GM21515 (cell line): ENCODE data around the gene PLIN5.

Source experiments
- ATAC-seq: cut with Tn5 transposase; IDR thresholded peaks from one replicate; pipeline ENCODE4 v1.9.1; 2021; ENCODE audit not compliant: unreplicated experiment

The PLIN5 gene

DNA sequence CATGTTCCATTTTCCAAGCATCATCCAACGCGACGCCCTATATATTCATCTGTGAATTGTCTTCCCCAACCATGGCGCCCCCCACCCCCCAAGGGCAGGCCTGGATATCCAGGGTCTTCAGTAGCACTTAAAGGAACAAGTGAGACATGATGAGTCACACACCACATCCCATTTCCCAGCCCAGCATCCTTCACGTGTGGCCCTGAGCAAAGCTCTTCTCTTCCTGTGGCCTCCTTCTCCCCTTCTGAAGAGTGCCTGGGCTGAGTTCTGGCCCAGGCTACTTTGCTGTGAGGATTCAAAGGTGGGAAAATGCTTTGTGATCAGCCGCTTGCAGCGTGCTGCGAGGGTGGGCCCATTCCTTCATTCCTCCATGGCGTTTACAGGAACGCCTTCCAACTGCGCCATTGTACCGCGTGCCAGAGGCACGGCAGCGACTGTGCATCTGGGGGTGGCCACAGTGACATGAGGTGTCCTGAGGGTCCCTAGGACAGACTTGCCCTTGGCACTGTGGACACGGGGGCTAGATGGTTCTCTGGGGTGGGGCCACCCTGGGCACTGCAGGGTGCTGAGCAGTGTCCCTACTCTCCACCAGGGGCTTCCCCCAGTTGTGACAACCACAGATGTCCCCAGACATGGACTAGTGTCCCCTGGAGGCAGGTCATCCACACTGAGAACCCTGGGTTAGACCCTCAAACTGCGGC is 28.4 kb downstream of the PLIN5 start:
- ATAC-seq: no peak

GRCh38 chr19:4505570-4506448 is 29.2 kb downstream of the PLIN5 start:
- ATAC-seq: no peak

DNA sequence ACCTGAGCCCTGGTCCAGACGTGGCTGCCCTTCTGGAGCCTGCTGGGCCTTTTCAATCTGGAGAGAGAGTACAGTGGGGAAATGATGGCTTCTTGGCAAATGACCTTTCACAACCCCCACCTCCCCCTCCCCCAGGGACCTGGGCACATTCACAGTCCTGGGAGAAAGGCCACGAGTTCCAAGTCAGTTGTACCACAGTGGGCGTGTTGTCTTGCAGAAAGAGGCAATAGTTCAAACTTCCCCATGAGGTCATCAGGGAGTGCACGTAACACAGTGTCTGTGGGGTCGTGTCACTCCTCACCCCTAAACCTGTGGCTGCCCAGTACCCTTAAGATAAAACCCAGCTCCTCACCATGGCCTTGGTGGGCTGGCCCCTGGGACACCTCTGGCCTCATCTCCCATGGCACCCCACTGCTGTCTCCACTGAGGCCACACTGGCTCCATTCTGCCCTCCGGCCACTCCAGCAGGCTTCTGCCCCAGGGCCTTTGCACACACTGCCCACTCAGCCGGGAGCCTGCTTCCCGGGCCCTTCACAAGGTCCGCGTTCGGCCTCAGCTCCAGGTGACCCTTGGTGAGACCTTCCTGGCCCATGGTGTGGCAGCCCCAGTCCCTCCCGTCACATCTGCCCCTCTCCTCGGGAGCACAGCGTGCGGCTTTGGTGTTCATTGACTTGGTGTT is 30.0 kb downstream of the PLIN5 start:
- ATAC-seq: no peak

DNA sequence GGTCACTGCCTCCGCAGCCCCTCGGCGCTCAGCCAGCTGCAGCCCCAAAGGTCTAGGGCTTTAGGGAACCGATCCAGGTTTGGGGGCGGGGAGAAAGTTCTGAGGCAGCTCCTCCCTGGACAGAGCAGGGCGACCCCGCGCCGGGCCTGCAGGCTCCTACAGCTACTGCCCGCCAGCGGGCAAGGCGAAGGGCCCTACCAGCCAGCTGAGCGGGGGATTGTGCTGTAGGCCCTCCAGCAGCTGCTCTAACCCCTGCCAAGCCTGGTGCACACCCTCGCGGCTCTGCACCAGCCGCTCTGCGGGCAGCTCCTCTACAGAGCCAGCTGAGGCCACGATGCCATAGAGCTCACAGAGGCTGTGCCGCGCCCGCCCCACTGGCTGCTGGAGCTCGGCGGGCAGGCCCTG is 30.7 kb downstream of the PLIN5 start:
- ATAC-seq: no peak

- no peak for ATAC-seq
Measured at GRCh38 chr19:4503825-4504170, 31.2 kb downstream of the PLIN5 start.

- no peak for ATAC-seq
Measured at GRCh38 chr19:4503132-4503824, 31.7 kb downstream of the PLIN5 start.

- no peak for ATAC-seq
Measured at GRCh38 chr19:4502282-4503131, 32.5 kb downstream of the PLIN5 start.

DNA sequence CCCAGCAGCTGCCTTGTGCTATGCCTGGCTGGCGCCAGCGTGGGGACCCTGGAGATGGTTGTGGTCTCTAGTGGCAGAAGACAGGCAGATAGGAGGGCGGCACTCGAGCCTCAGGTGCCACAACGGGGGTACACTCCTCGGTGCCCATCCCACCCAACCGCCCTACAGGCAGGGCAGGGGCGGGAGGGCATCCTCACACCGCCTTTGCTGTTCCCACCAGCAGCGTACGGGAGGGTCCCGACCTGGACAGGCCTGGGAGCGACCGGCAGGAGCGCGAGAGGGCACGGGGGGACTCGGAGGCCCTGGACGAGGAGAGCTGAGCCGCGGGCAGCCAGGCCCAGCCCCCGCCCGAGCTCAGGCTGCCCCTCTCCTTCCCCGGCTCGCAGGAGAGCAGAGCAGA is 33.3 kb downstream of the PLIN5 start:
- ATAC-seq: no peak

GRCh38 chr19:4500841-4501591 is 34.0 kb downstream of the PLIN5 start:
- ATAC-seq: no peak

GRCh38 chr19:4499855-4500254 is 35.2 kb downstream of the PLIN5 start:
- ATAC-seq: no peak

GRCh38 chr19:4499318-4499717 is 35.7 kb downstream of the PLIN5 start:
- ATAC-seq: no peak

- no peak for ATAC-seq
Measured at GRCh38 chr19:4498694-4499093, 36.3 kb downstream of the PLIN5 start.

DNA sequence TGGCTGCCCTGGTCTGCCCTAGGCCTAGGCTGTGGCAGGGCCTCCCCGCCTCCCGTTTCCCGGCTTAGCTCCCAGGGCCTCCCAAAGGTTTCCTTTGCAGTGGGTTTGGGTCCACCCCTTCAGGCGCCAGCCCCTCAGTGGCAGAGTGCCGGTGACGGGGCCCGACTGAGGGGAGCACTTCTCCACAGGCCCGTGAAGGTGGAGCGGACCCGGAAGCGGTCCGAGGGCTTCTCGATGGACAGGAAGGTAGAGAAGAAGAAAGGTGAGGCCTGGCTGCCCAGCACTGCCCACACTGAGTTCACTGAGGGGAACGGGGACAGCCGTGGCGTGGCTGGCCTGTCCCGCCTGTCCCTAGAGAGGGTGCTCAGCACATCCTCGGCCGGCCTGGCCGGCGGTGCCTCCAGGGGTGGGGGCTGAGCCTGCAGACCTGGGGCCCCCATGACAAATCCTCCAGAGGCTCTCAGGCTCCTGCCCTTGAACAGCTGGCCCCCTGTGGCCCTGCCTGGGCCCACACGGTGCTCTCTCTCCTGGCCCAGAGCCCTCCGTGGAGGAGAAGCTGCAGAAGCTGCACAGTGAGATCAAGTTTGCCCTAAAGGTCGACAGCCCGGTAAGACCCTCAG is 37.1 kb downstream of the PLIN5 start:
- no peak for ATAC-seq

DNA sequence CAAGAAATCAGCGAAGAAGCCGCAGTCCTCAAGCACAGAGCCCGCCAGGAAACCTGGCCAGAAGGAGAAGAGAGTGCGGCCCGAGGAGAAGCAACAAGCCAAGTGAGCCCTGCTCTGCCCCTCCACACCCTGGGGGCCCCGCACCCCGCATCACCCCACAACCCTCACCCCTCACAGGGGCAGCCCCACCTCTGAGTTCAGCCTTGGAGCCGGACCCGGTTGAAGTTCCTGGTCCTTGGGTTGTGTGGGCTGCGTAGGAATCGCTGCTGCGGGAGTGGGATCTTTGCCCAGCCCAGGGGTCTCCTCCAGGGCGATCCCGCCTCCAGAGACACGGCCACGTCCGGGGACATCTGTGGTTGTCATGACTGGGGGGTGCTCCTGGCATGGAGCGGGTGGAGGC is 38.7 kb downstream of the PLIN5 start:
- ATAC-seq: no peak

DNA sequence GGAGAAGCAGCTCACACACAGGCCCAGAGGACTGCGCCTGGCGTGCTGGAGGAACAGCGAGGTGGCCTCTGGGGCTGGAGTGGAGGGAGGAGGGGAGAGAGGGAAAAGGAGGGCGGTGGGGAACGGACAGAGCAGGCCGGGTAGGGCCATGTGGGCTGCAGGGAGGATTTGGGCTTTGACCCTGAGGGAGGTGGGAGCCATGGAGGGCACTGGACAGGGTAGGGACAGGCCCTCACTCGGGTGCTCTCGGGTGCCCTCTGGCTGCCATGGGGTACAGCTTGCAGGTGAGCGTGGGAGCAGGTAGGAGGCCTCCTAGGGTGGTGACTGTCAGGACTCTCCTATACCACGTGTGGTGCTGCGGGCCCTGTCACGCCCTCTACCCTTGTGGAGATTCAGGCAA is 39.6 kb downstream of the PLIN5 start:
- ATAC-seq: no peak

DNA sequence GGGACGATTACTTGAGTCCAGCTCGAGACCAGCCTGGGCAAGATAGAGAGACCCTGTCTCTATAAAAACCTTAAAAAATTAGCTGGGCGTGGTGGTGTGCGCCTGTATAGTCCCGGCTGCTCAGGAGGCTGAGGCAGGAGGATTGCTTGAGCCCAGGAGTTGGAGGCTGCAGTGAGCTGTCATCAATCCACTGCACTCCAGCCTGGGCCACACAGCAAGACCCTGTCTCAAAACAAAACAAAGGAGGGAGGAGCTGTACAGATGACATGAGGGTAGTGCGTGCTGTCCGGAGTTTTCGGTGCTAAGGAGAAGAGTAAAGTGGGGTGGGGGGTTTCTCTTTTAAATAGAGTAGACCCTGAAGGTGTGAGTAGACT is 40.3 kb downstream of the PLIN5 start:
- ATAC-seq: no peak

DNA sequence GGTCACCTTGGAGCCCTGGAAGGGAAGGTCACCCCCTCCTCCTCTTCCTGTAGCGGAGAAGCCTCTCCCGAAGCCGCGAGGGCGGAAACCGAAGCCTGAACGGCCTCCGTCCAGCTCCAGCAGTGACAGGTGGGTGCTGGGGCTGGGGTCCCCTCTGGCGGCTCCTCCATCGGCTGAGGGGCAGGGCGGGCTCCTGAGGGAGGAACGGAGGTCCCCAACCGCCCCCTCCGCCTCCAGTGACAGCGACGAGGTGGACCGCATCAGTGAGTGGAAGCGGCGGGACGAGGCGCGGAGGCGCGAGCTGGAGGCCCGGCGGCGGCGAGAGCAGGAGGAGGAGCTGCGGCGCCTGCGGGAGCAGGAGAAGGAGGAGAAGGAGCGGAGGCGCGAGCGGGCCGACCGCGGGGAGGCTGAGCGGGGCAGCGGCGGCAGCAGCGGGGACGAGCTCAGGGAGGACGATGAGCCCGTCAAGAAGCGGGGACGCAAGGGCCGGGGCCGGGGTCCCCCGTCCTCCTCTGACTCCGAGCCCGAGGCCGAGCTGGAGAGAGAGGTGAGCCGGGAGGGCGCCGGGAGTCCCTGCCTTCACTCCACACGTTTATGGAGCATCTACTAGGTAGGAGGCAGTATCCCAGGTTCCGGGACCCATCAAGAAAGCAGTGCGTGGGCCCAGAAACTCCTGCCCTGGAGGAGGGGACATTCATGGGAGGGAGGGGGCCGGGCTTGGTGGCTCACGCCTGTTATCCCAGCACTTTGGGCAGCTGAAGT is 40.9 kb downstream of the PLIN5 start:
- ATAC-seq: no peak

GRCh38 chr19:4493104-4493928 is 41.7 kb downstream of the PLIN5 start:
- ATAC-seq: no peak
